HL-60 (cell line): Measurements from ENCODE around the gene BANF2.
"Not testable (repeated sequence)": the region's sequence is repeated elsewhere in the genome, so short reads cannot be mapped to it uniquely, and the experiment has no call there.

Experiments used
- CTCF ChIP-seq: IDR thresholded peaks from one replicate; pipeline ENCODE4 v1.5.1; 2011; ENCODE audit warnings: low read length, control low read depth, inconsistent platforms; ENCODE audit not compliant: insufficient read depth
- REST ChIP-seq: IDR thresholded peaks from 2 replicates; pipeline ENCODE4 v1.6.1; 2012; ENCODE audit warnings: low read depth; ENCODE audit not compliant: insufficient replicate concordance
- SPI1 ChIP-seq: IDR thresholded peaks from 2 replicates; pipeline ENCODE4 v1.6.1; 2012; ENCODE audit warnings: low read depth, mild to moderate bottlenecking, borderline replicate concordance

- not testable (repeated sequence) for TF ChIP-seq CTCF, REST, SPI1
Measured at GRCh38 chr20:17779011-17779410, 79.2 kb downstream of the BANF2 start.
